Measurements from ENCODE around the gene TPD52L2. TPM values are rescaled to one million over a fixed set of nuclear protein-coding genes. Genes with fewer than 3 reads are reported as not detected.

TPD52L2 gene
- 131 to 135 TPM (median 134 TPM) in 5 replicates for total RNA-seq (2022; extraction: Qiagen RNA extraction)

DNA sequence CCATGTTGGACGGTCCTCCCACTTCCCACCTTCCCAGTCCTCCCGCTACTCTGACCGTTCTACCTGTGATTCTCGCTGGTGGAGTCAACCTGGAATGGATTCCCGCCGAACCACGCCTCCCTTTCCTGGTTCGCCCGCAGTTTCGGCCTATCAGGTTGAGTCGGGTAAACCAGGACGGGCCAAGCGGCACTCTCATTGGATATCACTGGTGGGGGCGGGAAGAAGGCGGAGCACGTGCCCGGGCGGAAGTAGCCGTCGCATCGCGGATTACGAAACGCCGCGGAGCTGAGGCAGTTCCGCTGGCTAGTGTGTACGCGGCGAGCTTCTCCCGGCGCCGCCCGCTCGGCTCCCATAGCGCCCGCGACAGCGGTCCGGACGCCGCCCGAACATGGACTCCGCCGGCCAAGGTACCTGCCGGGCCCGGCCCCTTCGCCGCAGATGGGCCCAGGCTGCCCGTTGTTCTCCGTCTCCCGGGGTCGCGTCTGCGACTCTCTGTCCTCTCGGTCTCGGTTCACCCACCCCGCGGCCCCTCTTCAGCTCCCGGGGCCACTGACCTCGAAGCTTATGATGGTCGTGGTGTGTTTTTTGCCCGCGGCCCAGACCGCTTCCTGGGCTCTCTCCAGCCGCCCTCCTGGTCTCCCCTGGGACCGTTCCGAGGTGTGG lies at the start of gene TPD52L2:
Gene TPD52L2, plus strand, starts transcription at position 293 of the 663 bp plus-strand sequence. Its CDS starts 96 bp downstream, at position 389.

GRCh38 chr20:63830841-63831588 lies 34.1 kb upstream of the TPD52L2 start, which contains the start of gene ZBTB46:
ZBTB46 (minus strand) TSS chr20:63831264; CDS start chr20:63790757, 40,507 bp downstream.

GRCh38 chr20:63861365-63861934 lies 3.6 kb upstream of the TPD52L2 start, which contains the start of gene ABHD16B:
ABHD16B (plus strand) TSS chr20:63861498; CDS start chr20:63861541, 43 bp downstream.

GRCh38 chr20:63894358-63895201 lies 29.5 kb downstream of the TPD52L2 start, which contains the start of gene DNAJC5:
DNAJC5 (plus strand) TSS chr20:63895126; CDS start chr20:63928346, 33,220 bp downstream.

Other genes with a start within 250 kb of the TPD52L2 start
- 8.5 to 10.5 TPM (median 10.0 TPM) in 5 replicates for gene GMEB2, start 238.2 kb upstream of the TPD52L2 start, total RNA-seq (2022; extraction: Qiagen RNA extraction)
- 7.1 to 11.5 TPM (median 9.5 TPM) in 5 replicates for gene STMN3, start 211.8 kb upstream of the TPD52L2 start, total RNA-seq (2022; extraction: Qiagen RNA extraction)
- 4.1 to 7.9 TPM (median 5.6 TPM) in 5 replicates for gene RTEL1, start 207.0 kb upstream of the TPD52L2 start, total RNA-seq (2022; extraction: Qiagen RNA extraction)
- 0.22 to 0.87 TPM (median 0.69 TPM) in 5 replicates for gene TNFRSF6B, start 168.6 kb upstream of the TPD52L2 start, total RNA-seq (2022; extraction: Qiagen RNA extraction)
- gene ARFRP1, start 157.3 kb upstream of the TPD52L2 start, total RNA-seq (2022; extraction: Qiagen RNA extraction): 30.6 to 43.0 TPM (median 36.4 TPM) in 5 replicates
- gene ZGPAT, start 157.2 kb upstream of the TPD52L2 start, total RNA-seq (2022; extraction: Qiagen RNA extraction): 20.1 to 30.0 TPM (median 26.1 TPM) in 5 replicates
- 3.7 to 10.8 TPM (median 9.0 TPM) in 5 replicates for gene LIME1, start 128.6 kb upstream of the TPD52L2 start, total RNA-seq (2022; extraction: Qiagen RNA extraction)
- gene SLC2A4RG, start 125.5 kb upstream of the TPD52L2 start, total RNA-seq (2022; extraction: Qiagen RNA extraction): 55.9 to 101 TPM (median 89.8 TPM) in 5 replicates
- 0.73 to 0.85 TPM (median 0.76 TPM) in 5 replicates for gene ZBTB46, start 34.0 kb upstream of the TPD52L2 start, total RNA-seq (2022; extraction: Qiagen RNA extraction)
- not detected in 5 replicates for gene ABHD16B, start 3.8 kb upstream of the TPD52L2 start, total RNA-seq (2022; extraction: Qiagen RNA extraction)
- gene DNAJC5, start 29.9 kb downstream of the TPD52L2 start, total RNA-seq (2022; extraction: Qiagen RNA extraction): 25.9 to 29.2 TPM (median 28.0 TPM) in 5 replicates
- 26.1 to 36.0 TPM (median 31.2 TPM) in 5 replicates for gene UCKL1, start 91.1 kb downstream of the TPD52L2 start, total RNA-seq (2022; extraction: Qiagen RNA extraction)
- gene ZNF512B, start 104.7 kb downstream of the TPD52L2 start, total RNA-seq (2022; extraction: Qiagen RNA extraction): 10.2 to 13.7 TPM (median 11.8 TPM) in 5 replicates
- gene SAMD10, start 114.4 kb downstream of the TPD52L2 start, total RNA-seq (2022; extraction: Qiagen RNA extraction): 0.05 TPM in 1 of 5 replicates, not detected in the others
- 52.7 to 54.9 TPM (median 54.7 TPM) in 5 replicates for gene PRPF6, start 115.9 kb downstream of the TPD52L2 start, total RNA-seq (2022; extraction: Qiagen RNA extraction)
- gene C20orf204, start 170.9 kb downstream of the TPD52L2 start, total RNA-seq (2022; extraction: Qiagen RNA extraction): 0.10 to 0.56 TPM (median 0.41 TPM) in 5 replicates
- gene SOX18, start 184.4 kb downstream of the TPD52L2 start, total RNA-seq (2022; extraction: Qiagen RNA extraction): 1.6 to 2.9 TPM (median 2.6 TPM) in 5 replicates
- 30.0 to 51.1 TPM (median 47.8 TPM) in 5 replicates for gene TCEA2, start 197.9 kb downstream of the TPD52L2 start, total RNA-seq (2022; extraction: Qiagen RNA extraction)
- 39.1 to 53.5 TPM (median 50.3 TPM) in 5 replicates for gene RGS19, start 214.2 kb downstream of the TPD52L2 start, total RNA-seq (2022; extraction: Qiagen RNA extraction)
- gene OPRL1, start 214.8 kb downstream of the TPD52L2 start, total RNA-seq (2022; extraction: Qiagen RNA extraction): 1.3 to 2.3 TPM (median 1.7 TPM) in 5 replicates
- gene LKAAEAR1, start 219.1 kb downstream of the TPD52L2 start, total RNA-seq (2022; extraction: Qiagen RNA extraction): 0.65 to 3.1 TPM (median 2.4 TPM) in 5 replicates
- not detected in 5 replicates for gene NPBWR2, start 242.3 kb downstream of the TPD52L2 start, total RNA-seq (2022; extraction: Qiagen RNA extraction)